Pancreas (tissue), 10 donors: ENCODE data around the gene AP1B1. TPM values are rescaled to one million over a fixed set of nuclear protein-coding genes. Genes with fewer than 3 reads are reported as not detected.

Experiments
- ATAC-seq, 4 donors: fragments of 200-7000 bp; cut with Tn5 transposase; one replicate each; pipeline versions ENCODE4 v1.8.0 to v1.9.1; 2020; ENCODE audit warnings: mild to moderate bottlenecking in 4 of 4, moderate library complexity in 4 of 4
- DNase-seq, 6 donors: peaks; one replicate each; pipeline ENCODE4 v3.0.0-alpha.2; 2020
- FAIRE-seq: peaks from 2 replicates; lab custom pipeline; 2012; peaks lifted over from hg19 to GRCh38; lab: Jason Lieb, UNC
- H3K27ac ChIP-seq, 4 donors: fragments of 200-600 bp; sonication (generic); 1 replicate in 3 of 4; 2 replicates in 1 of 4; pipeline versions ENCODE4 v1.5.0 to v1.8.0; 2020
- H3K27me3 ChIP-seq, 4 donors: fragments of 200-600 bp; one replicate each; pipeline ENCODE4 v1.8.0; 2021
- H3K36me3 ChIP-seq, 3 donors: fragments of 200-600 bp; sonication (generic) in 1 of 3; one replicate each; pipeline versions ENCODE4 v1.5.0 to v1.8.0; 2020 to 2021
- H3K4me1 ChIP-seq, 3 donors: fragments of 200-600 bp; one replicate each; pipeline ENCODE4 v1.8.0; 2021
- H3K4me3 ChIP-seq, 4 donors: fragments of 200-600 bp; sonication (generic) in 2 of 4; one replicate each; pipeline versions ENCODE4 v1.5.0 to v1.8.0; 2020 to 2021
- H3K9me3 ChIP-seq, 4 donors: fragments of 200-600 bp; one replicate each; pipeline ENCODE4 v1.8.0; 2021
- WGBS, 2 donors: extraction: QIAGEN DNeasy Blood & Tissue Kit; methylation state at CpG; one replicate each; pipeline ENCODE4 v1.1.7; 2013; 5-methylcytosine and 5-hydroxymethylcytosine counted together
- intact Hi-C, 3 donors: fragments of 100-400 bp; cut with DNase I; formaldehyde crosslinking; loops; one replicate each; pipeline versions ENCODE4 v1.11.1 to v1.14.2; 2022
- polyA plus RNA-seq, 2 donors: library from polyadenylated mRNA; stranded (reverse); fragments of 200-250 nt; gene quantifications; one replicate each; pipeline ENCODE4 v1.2.3, GENCODE V29; 2013
- total RNA-seq, 6 donors: library from RNA; stranded (reverse); fragmentation: NEBNext Ultra II Directional in 4 of 6; extraction: Animal tissue kit (Norgen Biotek cat#: 25700) in 4 of 6; gene quantifications; one replicate each; pipeline versions ENCODE4 v1.2.1 to v1.2.4, GENCODE V29; 2021 to 2023
- TF ChIP-seq, protein P1 (sequence below), 4 donors: fragments of 200-600 bp; sonication (generic) in 3 of 4; IDR thresholded peaks; one replicate each; pipeline versions ENCODE4 v1.5.0 to v1.8.0; 2021; ENCODE audit warnings: antibody characterized with exemption in 4 of 4
- donor health status: healthy with polysubstance abuse.
- donor health status: DM: no; HTN: no; CAD: no; lungs with moderate emphysema.
- donor health status: DM: no; HTN: no; CAD: no.
- donor health status: control.
- donor health status: control.
- donor health status: Bipolar disorder and iron deficiency.
- donor health status: DM: yes; HTN: yes; CAD: no.
- donor health status: DM: no; HTN: no; CAD: no.
- donor health status: DM: no; HTN: no; CAD: no.
- donor health status: DM: yes; HTN: yes; CAD: no.

AP1B1 gene
- total and polyA plus RNA-seq, 8 donors, result 27.5 to 49.9 (median 35.8) TPM

GRCh38 chr22:29388759-29389090 lies 355 bp upstream of the AP1B1 start:
- peaks cover 23 to 49% (median 46%) of the 10 kb centered on the region in 3 donors for H3K4me1 ChIP-seq
- no peaks in the 10 kb centered on the region for H3K9me3 ChIP-seq
- peak in 3 of 4 donors; percentile 1 to 17 (median 6) for ATAC-seq
- intact Hi-C loops, result no loop called here
- TF ChIP-seq, protein P1, sequence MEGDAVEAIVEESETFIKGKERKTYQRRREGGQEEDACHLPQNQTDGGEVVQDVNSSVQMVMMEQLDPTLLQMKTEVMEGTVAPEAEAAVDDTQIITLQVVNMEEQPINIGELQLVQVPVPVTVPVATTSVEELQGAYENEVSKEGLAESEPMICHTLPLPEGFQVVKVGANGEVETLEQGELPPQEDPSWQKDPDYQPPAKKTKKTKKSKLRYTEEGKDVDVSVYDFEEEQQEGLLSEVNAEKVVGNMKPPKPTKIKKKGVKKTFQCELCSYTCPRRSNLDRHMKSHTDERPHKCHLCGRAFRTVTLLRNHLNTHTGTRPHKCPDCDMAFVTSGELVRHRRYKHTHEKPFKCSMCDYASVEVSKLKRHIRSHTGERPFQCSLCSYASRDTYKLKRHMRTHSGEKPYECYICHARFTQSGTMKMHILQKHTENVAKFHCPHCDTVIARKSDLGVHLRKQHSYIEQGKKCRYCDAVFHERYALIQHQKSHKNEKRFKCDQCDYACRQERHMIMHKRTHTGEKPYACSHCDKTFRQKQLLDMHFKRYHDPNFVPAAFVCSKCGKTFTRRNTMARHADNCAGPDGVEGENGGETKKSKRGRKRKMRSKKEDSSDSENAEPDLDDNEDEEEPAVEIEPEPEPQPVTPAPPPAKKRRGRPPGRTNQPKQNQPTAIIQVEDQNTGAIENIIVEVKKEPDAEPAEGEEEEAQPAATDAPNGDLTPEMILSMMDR (IDR thresholded peaks at IDR 0.05), result no peak
- peak in 1 of 6 donors; percentile 34 for DNase-seq
- FAIRE-seq, result no peak
- WGBS, 2 donors, result 2 to 5% methylated on average over 9 of the region's 9 CpGs
- H3K27ac ChIP-seq, result peak overlapping the region; percentile 72 to 86 (median 80)
- H3K36me3 ChIP-seq, result no peaks in the 10 kb centered on the region
- H3K4me3 ChIP-seq, result peak overlapping the region; percentile 64 to 88 (median 78)
- no peaks in the 10 kb centered on the region for H3K27me3 ChIP-seq

DNA sequence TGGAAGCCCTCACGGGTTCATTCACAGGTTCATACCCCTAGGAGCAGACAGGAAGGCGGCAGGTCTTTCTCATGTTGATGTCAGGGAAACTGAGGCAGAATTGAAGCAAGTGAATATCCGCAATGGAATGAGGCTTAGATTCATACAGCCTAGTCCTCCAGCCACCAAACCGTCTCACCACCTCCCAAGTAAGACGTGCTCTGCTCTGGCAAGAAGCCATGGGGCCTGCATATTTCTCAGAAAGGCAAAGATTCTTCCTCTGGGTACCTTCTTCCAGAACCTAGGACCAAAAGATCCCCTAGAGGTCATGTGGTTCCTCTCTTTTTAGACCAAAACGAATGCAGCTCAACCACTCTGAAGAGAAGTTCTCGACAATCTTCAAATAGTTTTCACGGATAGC lies 1.7 kb downstream of the AP1B1 start:
- Histone ChIP-seq H3K27ac (peak overlapping the region in 2 of 4 donors; percentile 84 to 86), H3K4me3 (peak overlapping the region in 1 of 4 donors; percentile 88), H3K36me3 (no peaks in the 10 kb centered on the region), H3K4me1 (peaks cover 39 to 64% (median 63%) of the 10 kb centered on the region in 3 donors), H3K27me3 (no peaks in the 10 kb centered on the region), H3K9me3 (no peaks in the 10 kb centered on the region)
- ATAC-seq (no peak), FAIRE-seq (no peak), DNase-seq (peak in 1 of 6 donors; percentile 45)
- intact Hi-C loops, result no loop called here
- TF ChIP-seq, protein P1 (IDR thresholded peaks at IDR 0.05), result no peak
- 53 to 61% methylated on average over 8 of the region's 8 CpGs for WGBS, 2 donors

- DNase-seq, result peak in 2 of 6 donors; percentile 22 to 56
- Histone ChIP-seq H3K4me3 (no peak overlapping the region), H3K27me3 (no peaks in the 10 kb centered on the region), H3K4me1 (peaks cover 43 to 69% (median 67%) of the 10 kb centered on the region in 3 donors), H3K36me3 (no peaks in the 10 kb centered on the region), H3K27ac (peak overlapping the region in 3 of 4 donors; percentile 1 to 86 (median 84)), H3K9me3 (no peaks in the 10 kb centered on the region)
- intact Hi-C loops, result no loop called here
- 6% methylated on average over 4 of the region's 4 CpGs for whole genome bisulfite sequencing, 2 donors
- TF ChIP-seq, protein P1 (IDR thresholded peaks at IDR 0.05), result no peak
- peak in 2 of 4 donors; percentile 7 to 15 for ATAC-seq
- no peak for FAIRE-seq
Measured at GRCh38 chr22:29385748-29386147, 2.6 kb downstream of the AP1B1 start.

GRCh38 chr22:29385151-29385704 lies 3.1 kb downstream of the AP1B1 start:
- H3K9me3 ChIP-seq, result no peaks in the 10 kb centered on the region
- H3K4me1 ChIP-seq, result peaks cover 43 to 69% (median 67%) of the 10 kb centered on the region in 3 donors
- H3K27me3 ChIP-seq, result no peaks in the 10 kb centered on the region
- H3K4me3 ChIP-seq, result no peak overlapping the region
- TF ChIP-seq, protein P1 (IDR thresholded peaks at IDR 0.05), result no peak
- no peaks in the 10 kb centered on the region for H3K36me3 ChIP-seq
- ATAC-seq (no peak), DNase-seq (no peak), FAIRE-seq (no peak)
- WGBS, 2 donors, result 28% methylated on average over 3 of the region's 3 CpGs
- intact Hi-C loops, result no loop called here
- peak overlapping the region in 2 of 4 donors; percentile 84 to 86 for H3K27ac ChIP-seq

DNA sequence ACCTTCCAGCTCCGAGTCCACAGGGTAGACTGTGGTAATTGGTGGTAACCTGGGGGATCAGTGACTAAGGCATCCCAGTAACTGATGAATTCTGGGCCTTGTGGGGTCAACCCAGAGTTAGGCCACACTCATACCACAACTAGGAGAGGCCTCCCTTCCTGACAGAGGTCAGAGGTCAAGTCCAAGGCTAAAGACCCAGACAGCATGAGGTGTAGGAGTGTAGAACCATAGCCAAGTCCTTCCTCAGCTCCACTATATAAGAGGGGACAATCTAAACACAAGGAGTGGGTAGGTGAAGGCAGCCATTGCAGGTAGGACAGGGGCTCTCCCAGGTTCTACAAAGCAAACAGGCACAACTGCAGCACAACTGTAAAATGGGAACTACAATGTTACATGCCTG lies 4.6 kb downstream of the AP1B1 start:
- TF ChIP-seq, protein P1 (IDR thresholded peaks at IDR 0.05), result no peak
- ATAC-seq, result no peak
- WGBS, 2 donors, result 83 to 88% methylated on average over 1 of the region's 1 CpG
- Histone ChIP-seq H3K36me3 (no peaks in the 10 kb centered on the region), H3K4me1 (peaks cover 46 to 65% (median 61%) of the 10 kb centered on the region in 3 donors), H3K27me3 (no peaks in the 10 kb centered on the region), H3K9me3 (no peaks in the 10 kb centered on the region), H3K4me3 (no peak overlapping the region), H3K27ac (peak overlapping the region; percentile 51 to 84 (median 68))
- DNase-seq, result no peak
- intact Hi-C loops, result no loop called here
- FAIRE-seq, result no peak
